HFFc6 (cell line): ENCODE results near the gene SPATS1. TPM values are rescaled to one million over a fixed set of nuclear protein-coding genes. Genes with fewer than 3 reads are reported as not detected.
"Not testable (repeated sequence)": the region's sequence is repeated elsewhere in the genome, so short reads cannot be mapped to it uniquely, and the experiment has no call there.

ENCODE experiments used
- DNase-seq: peaks from one replicate; pipeline ENCODE4 v3.0.0-alpha.2; 2018
- H3K27ac Mint-ChIP-seq: 2 replicates; pipeline ENCODE4 v1.8.0; 2020; ENCODE audit warnings: mild to moderate bottlenecking, mixed read lengths
- H3K27me3 Mint-ChIP-seq: 2 replicates; pipeline ENCODE4 v1.8.0; 2021; ENCODE audit warnings: mild to moderate bottlenecking, moderate library complexity, mixed read lengths; ENCODE audit not compliant: insufficient read depth
- H3K36me3 Mint-ChIP-seq: 2 replicates; pipeline ENCODE4 v1.8.0; 2021; ENCODE audit warnings: low read depth, mixed read lengths
- H3K4me1 Mint-ChIP-seq: 2 replicates; pipeline ENCODE4 v1.8.0; 2020; ENCODE audit warnings: low read depth, mixed read lengths
- H3K4me3 Mint-ChIP-seq: 2 replicates; pipeline ENCODE4 v1.8.0; 2020; ENCODE audit warnings: mild to moderate bottlenecking, moderate library complexity, mixed read lengths
- H3K9me3 Mint-ChIP-seq: 2 replicates; pipeline ENCODE4 v1.8.0; 2020; ENCODE audit warnings: mild to moderate bottlenecking, mixed read lengths
- total RNA-seq, 6 experiments: library from RNA; stranded (reverse); fragmentation: NEBNext Ultra II Directional; extraction: Animal tissue kit (Norgen Biotek cat#: 25700); gene quantifications; 2 replicates in 1 of 6; 3 replicates in 5 of 6; pipeline ENCODE4 v1.2.3, GENCODE V29; 2021
- TF ChIP-seq, protein P1 (sequence below): fragments of 200-600 bp; sonication (generic); IDR thresholded peaks from 2 replicates; pipeline ENCODE4 v1.5.0; 2021; ENCODE audit warnings: antibody characterized with exemption, mild to moderate bottlenecking

Gene SPATS1
- total RNA-seq, 6 experiments from 2014 or later = not detected

DNA sequence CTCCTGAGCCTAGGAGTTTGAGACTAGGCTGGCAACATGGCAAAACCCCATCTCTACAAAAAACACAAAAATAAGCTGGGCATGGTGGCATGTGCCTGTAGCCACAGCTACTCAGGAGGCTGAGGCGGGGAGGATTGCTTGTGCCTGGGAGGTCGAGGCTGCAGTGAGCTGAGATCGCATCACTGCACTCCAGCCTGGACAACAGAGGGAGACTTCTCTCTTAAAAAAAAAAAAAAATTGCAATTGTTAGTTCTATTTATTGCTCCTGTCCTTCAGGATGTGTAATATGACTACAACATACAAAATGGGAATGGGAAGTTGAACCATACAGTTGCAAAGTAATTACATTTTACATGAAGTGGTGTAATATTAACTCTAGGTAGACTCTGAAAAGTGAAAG, 21.2 kb upstream of the SPATS1 start:
- no peaks in the 10 kb centered on the region for H3K4me1 Mint-ChIP-seq
- H3K4me3 Mint-ChIP-seq = no peak overlapping the region
- H3K27ac Mint-ChIP-seq = no peak overlapping the region
- peaks cover 22% of the 10 kb centered on the region for H3K27me3 Mint-ChIP-seq
- no peaks in the 10 kb centered on the region for H3K36me3 Mint-ChIP-seq
- TF ChIP-seq, protein P1, sequence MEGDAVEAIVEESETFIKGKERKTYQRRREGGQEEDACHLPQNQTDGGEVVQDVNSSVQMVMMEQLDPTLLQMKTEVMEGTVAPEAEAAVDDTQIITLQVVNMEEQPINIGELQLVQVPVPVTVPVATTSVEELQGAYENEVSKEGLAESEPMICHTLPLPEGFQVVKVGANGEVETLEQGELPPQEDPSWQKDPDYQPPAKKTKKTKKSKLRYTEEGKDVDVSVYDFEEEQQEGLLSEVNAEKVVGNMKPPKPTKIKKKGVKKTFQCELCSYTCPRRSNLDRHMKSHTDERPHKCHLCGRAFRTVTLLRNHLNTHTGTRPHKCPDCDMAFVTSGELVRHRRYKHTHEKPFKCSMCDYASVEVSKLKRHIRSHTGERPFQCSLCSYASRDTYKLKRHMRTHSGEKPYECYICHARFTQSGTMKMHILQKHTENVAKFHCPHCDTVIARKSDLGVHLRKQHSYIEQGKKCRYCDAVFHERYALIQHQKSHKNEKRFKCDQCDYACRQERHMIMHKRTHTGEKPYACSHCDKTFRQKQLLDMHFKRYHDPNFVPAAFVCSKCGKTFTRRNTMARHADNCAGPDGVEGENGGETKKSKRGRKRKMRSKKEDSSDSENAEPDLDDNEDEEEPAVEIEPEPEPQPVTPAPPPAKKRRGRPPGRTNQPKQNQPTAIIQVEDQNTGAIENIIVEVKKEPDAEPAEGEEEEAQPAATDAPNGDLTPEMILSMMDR = no peak
- DNase-seq = no peak
- no peaks in the 10 kb centered on the region for H3K9me3 Mint-ChIP-seq

DNA sequence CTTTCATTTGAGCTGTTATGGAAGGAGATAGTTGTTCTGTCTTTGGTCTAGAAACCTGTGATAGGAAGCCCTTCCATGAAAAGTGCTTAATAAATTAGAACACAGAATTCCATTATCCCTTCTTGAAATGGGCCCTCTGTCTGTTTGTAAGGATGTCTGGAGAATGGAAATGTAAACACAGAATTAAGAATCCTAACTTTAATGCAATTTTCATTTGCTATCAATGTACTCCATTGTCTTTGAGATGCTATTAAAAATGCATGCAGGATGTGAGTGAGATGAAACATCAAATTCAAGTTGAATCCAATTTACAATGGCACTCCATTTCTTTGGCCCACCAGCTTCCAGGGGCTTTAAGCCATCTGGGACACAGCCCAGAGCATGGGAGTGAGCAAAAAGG, 15.4 kb upstream of the SPATS1 start:
- no peak overlapping the region for H3K4me3 Mint-ChIP-seq
- H3K27ac Mint-ChIP-seq = no peak overlapping the region
- H3K4me1 Mint-ChIP-seq = no peaks in the 10 kb centered on the region
- DNase-seq = no peak
- H3K9me3 Mint-ChIP-seq = no peaks in the 10 kb centered on the region
- no peaks in the 10 kb centered on the region for H3K36me3 Mint-ChIP-seq
- TF ChIP-seq, protein P1 = no peak
- H3K27me3 Mint-ChIP-seq = peaks cover 32% of the 10 kb centered on the region

DNA sequence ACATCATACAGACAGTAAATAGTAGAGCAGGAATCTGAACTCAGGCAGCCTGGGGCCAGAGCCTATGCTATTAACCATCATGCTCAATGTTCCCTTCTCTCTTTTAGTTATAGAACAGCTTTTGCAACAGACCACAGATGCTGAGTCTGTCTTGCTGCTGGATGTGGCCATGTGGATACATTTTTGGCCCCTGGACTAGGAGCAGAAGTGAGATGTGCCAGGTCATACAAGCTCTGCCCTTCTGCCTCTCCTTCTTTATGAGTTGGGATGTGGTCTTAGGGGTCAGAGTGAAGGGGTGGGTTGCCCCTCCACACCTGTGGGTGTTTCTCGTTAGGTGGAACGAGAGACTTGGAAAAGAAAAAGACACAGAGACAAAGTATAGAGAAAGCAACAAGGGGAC, 14.7 kb upstream of the SPATS1 start:
- Mint-ChIP-seq H3K36me3 (no peaks in the 10 kb centered on the region), H3K4me3 (no peak overlapping the region), H3K4me1 (no peaks in the 10 kb centered on the region), H3K27ac (no peak overlapping the region), H3K9me3 (no peaks in the 10 kb centered on the region), H3K27me3 (peaks cover 38% of the 10 kb centered on the region)
- no peak for DNase-seq
- TF ChIP-seq, protein P1 = no peak

DNA sequence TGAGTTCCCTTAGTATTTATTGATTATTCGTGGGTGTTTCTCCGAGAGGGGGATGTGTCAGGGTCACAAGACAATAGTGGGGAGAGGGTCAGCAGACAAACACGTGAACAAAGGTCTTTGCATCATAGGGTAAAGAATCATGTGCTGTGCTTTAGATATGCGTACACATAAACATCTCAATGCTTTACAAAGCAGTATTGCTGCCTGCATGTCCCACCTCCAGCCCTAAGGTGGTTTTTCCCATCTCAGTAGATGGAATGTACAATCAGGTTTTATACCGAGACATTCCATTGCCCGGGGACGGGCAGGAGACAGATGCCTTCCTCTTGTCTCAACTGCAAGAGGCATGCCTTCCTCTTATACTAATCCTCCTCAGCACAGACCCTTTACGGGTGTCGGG, 14.2 kb upstream of the SPATS1 start:
- H3K27ac Mint-ChIP-seq, H3K36me3 Mint-ChIP-seq, H3K4me1 Mint-ChIP-seq, DNase-seq, H3K9me3 Mint-ChIP-seq, H3K4me3 Mint-ChIP-seq: not testable (repeated sequence)
- H3K27me3 Mint-ChIP-seq = peaks cover 41% of the 10 kb centered on the region

DNA sequence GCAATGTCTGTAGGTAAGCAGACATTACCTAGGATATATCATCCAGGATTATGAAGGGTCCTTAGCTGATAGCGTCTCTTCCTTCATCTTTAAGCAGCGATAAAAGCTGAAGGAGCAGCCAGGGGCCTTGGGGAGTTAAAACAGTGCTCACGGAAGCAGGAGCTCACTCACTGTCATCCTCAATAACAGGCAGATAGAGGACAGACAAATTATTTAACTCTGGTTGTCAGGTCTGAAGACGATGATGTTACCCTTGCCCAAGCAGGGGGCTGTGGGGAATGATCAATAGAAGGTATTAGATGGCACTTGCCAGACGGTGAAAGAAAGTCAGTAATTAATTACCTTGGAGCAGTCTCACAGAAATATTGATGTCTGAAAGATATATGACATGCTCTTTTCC, 12.6 kb upstream of the SPATS1 start:
- no peak for DNase-seq
- TF ChIP-seq, protein P1 = no peak
- Mint-ChIP-seq H3K9me3 (no peaks in the 10 kb centered on the region), H3K36me3 (no peaks in the 10 kb centered on the region), H3K27ac (no peak overlapping the region), H3K27me3 (peaks cover 48% of the 10 kb centered on the region), H3K4me1 (no peaks in the 10 kb centered on the region), H3K4me3 (no peak overlapping the region)

DNA sequence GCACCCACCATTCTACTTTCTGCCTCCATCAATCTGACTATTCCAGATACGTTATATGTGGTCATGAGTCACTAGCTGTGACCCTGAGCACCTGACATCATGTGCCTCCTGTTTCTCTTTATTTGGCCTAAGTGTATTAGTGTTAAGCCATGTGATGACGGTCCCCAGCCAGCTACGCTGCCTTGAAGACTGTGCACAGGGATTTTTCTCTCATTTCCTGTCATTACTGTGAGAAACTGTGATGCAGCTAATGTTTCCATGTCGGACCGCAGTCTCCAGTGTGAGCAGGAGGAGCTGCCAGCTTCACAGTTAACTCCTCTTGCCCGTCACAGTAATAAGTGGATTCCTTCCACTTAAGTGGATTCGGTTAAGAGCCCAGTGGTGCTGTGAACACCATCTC, 9.9 kb upstream of the SPATS1 start:
- H3K36me3 Mint-ChIP-seq = no peaks in the 10 kb centered on the region
- H3K27me3 Mint-ChIP-seq = peaks cover 52% of the 10 kb centered on the region
- no peak for DNase-seq
- TF ChIP-seq, protein P1 = no peak
- H3K27ac Mint-ChIP-seq = no peak overlapping the region
- H3K4me1 Mint-ChIP-seq = no peaks in the 10 kb centered on the region
- H3K9me3 Mint-ChIP-seq = no peaks in the 10 kb centered on the region
- no peak overlapping the region for H3K4me3 Mint-ChIP-seq
